GM21447 (cell line): ENCODE results near the gene ICAM4.

ENCODE experiments used
- ATAC-seq: cut with Tn5 transposase; IDR thresholded peaks from one replicate; pipeline ENCODE4 v1.9.1; 2021; ENCODE audit not compliant: unreplicated experiment

ICAM4 gene

DNA sequence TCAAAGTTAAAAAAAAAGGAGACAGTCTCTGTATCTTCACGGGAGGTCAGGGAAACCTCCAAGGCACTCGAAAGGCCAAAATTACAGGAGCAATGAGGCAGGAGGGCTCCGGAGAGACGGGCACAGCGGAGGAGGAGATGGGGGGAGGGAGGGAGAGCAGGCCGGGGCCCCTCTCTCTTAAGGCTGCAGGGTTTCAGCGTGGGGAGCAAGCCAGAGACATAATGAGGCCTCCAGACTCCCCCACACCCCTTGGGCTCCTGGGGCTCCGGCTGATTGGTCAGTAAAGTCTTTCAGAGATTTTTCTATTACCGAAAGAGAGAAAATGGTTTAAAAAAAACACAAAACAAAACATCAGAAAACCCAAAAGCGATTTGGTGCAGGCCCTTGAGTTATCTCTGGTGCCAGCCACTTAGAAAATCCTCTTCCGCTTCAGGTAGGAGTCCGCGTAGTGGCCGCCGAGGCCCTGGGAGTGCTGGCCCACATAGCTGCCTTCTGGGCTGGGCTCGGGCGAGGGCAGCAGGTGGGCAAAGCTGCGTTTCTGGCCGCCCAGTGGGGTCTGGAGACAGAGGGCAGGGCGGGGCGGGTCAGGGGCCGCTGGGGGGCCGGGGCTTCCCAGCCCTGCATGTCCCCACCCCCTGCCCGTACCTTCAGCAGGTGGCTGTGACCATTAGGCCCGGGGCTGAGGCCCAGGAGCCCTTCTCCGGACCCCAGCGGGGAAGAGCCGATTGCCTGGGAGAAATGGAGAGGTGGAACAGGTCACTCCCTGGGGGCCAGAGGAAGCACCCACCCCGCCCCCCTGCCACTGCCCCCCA is 30.5 kb downstream of the ICAM4 start:
- ATAC-seq = no peak

GRCh38 chr19:10317857-10318462 is 31.2 kb downstream of the ICAM4 start:
- no peak for ATAC-seq

DNA sequence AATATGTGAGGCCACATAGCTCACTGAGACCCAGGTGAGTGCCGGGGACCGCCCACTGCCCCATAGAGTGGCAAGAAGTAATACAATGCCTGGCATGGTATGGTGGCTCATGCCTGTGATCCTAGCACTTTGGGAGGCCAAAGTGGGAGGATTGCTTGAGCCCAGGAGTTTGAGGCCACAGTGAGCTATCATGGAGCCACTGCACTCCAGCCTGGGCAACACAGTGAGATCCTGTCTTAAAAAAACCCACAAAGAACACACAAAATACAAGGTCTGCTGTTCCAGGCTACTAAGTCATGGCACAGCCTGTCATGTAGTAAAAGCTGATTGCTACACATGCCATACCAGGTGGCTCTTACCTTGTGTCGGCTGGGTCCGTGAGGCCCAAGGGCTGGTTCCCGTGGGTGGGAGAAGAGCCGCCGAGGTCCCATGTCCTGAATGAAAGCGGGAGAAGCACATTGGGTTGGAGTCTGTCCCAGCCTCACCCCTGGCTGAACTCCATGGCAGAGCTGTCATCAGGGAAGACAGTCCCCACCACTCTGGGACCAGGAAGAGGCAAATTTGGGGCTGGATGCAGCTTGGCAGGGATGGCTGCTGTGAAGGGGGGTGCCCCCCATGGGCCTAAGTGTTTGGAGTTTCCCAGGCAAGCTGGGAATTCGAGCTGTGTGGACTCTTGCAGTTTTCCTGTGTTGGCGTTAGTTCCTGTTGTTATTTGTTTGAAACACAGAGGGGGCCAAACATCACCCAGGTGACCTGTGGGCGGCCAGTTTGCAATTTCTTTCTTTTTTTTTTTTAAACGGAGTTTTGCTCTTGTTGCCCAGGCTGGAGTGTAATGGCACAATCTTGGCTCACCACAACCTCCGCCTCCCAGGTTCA is 32.3 kb downstream of the ICAM4 start:
- ATAC-seq = no peak

GRCh38 chr19:10320602-10321416 is 34.1 kb downstream of the ICAM4 start:
- no peak for ATAC-seq

DNA sequence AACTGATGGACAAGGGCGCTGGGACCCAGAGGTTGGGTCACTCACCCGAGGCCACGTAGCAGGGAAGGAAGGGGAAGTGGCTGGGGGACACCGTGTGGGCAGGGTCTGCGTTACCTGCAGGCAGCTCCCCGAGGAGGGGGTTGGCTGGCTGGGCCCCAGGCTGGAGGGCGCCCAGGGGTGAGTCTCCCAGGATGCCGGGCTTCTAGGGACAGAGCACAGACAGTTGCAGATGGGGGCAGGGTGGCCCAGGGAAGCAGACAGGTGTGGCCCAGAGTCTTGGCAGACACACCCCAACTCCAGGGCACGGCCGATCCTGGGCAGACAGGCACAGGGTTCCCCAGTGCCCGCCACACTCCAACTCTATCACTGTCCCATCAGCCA is 34.7 kb downstream of the ICAM4 start:
- ATAC-seq = no peak

- no peak for ATAC-seq
These were observed 35.4 kb downstream of the ICAM4 start for GRCh38 chr19:10321874-10322835.

- ATAC-seq = no peak
These were observed 39.0 kb downstream of the ICAM4 start for GRCh38 chr19:10325732-10326131.

GRCh38 chr19:10327793-10328192 is 41.0 kb downstream of the ICAM4 start:
- ATAC-seq = no peak

DNA sequence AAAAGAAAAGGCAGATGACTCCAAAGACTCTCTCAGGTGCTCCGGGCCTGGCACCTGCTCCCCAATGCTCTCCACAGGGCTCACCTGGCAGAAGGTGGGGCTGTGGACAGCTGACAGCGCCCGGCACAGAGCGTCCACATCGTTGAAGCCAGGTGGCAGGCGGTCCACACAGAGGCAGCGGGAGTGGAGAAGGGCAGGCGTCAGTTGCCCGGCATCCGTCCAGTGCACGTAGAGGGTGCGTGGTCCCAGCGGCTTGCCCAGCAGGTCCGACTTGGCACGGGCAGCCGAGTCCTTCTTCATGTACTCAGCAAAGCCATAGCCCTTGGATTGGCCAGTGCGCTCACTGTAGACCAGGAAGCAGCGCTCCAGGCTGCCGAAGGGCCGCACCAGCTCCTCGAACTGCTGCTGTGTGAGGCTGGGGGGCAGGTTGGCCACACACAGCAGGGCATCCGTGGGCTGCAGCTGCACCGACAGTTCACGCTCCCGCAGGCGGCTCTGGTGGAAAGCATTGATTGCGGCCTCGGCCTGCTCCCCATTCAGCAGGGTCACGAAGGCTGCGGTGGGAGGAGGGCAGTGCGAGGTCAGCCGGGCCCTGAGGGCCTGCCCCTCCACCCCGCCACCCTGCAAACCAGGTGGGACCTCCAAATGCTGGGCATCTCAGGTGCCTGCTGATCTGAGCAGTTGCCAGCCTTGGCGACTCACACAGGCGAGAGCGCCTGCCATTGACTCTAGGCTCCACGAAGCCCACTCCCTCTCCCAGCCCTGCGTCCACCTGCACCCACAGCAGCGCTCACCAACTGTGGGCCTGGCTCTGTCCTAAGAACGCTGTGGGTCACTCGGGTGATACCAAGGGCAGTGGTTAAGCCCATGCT is 42.0 kb downstream of the ICAM4 start:
- ATAC-seq = no peak

DNA sequence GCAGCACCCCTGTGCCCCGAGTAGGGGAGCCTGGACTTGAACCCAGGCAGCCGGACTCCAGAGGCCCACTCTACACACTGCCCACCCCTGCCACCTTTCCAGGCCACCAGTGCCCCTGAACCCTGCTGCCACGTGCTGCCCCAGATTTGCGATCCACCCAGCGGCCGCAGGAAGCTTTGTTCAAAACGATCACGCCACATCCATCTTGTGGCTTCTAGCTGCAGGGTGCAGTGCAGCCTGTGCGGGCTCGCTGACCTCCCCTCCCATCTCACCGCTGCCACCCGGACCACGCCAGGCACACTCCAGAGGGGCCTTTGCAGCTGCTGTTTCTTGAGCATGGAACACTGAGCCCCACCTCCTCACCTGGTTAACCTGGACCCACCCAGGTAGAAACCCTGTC is 42.8 kb downstream of the ICAM4 start:
- ATAC-seq = no peak

- no peak for ATAC-seq
These were observed 45.6 kb downstream of the ICAM4 start for GRCh38 chr19:10332158-10332964.

- ATAC-seq = peak; percentile 77
These were observed 46.4 kb downstream of the ICAM4 start, which contains the start of gene RAVER1 for GRCh38 chr19:10332965-10333757. Gene RAVER1, minus strand, starts transcription at chr19:10333529. Its CDS starts 22 bp downstream, at chr19:10333507.

DNA sequence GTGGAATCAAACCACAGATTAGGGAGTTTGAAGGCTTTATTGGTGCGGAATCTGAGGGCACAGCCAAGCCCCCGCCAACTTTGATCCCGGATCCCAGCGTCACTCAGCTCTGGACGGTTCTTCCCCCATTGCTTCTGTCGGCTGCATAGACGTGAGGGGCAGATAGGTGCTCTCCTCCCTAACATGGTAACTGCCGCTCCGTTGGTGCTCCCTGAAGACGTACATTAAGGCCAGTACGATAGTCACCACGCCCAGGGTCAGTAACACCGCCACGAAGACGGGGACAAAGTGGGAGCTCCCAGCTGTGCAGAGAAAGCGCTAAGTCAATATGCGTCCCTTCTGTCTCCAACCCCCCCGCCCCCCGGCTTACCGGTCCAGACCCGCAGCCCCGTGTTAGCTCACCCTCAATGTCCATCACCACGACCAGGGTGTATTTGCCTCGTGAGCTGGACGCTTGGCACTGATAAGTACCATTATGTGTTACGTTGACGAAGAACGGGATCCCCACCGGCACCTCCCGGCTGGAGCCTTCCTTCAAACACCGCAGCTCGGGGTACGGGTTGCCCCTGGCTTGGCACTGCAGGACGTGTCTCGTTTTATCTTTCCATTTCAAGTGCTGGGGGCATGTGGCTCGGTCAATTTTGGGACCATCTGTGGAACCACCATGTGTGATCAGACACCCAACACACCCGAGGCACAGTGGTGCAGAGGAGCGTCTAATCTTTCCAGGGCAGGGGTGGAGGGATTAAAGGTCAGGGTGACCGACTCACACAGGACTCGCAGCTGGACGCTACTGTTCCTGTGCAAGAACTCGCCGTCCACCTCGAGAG is 47.2 kb downstream of the ICAM4 start:
- ATAC-seq = no peak

DNA sequence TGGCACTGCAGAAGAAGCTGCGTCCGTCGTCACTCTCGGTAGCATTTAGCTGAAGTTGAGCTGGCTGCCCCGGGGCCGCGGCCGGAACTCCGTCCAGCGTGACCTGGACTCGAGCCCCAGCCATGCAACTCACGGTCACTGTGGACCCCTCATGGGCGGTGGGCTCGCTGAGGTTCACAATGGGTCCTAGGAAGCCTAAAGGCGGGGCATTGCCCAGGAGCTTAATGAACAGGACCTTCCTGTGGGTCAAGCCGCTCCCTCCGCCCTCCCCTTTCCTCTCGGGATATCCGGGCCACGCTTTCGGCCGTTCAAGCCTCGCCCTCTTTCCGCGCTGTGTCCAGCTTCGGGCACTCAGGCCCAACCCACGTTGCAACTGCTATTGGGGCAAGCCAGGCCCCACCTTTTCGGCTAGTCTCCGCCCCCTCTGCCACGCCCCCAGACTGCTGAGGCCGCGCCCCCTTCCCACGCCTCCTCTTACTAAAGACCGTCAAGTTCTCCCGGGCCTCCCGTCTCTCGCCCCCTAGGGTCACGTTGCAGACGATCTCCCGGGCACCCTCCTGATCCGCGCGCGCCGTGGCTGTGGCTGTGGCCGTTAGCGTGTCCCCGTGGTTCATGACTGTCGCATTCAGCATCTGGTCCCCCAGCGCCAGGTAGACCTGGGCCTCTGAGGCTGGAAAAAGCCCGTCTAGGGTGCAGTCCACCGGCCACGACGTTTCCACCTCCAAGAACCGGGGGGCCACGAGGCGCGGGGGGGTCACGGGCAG is 48.0 kb downstream of the ICAM4 start:
- no peak for ATAC-seq

- no peak for ATAC-seq
These were observed 48.7 kb downstream of the ICAM4 start for GRCh38 chr19:10335352-10335985.
